A549 (cell line): ENCODE data around the gene C1orf105.

Experiments used
- CEBPB ChIP-seq, 2 experiments: fragments of >200 bp in 1 of 2; sonication (Bioruptor Twin) in 1 of 2; formaldehyde crosslinking in 1 of 2; IDR thresholded peaks; 2 replicates each; pipeline ENCODE4 v1.6.1; 2012 to 2016
- CTCF ChIP-seq: fragments of >200 bp; sonication (Bioruptor Twin); formaldehyde crosslinking; IDR thresholded peaks from 3 replicates; pipeline ENCODE4 v1.5.1; 2016
- EHMT2 ChIP-seq: fragments of 200-600 bp; sonication (generic); IDR thresholded peaks from 2 replicates; pipeline ENCODE4 v1.6.1; 2016; ENCODE audit warnings: antibody characterized with exemption, low read depth, mild to moderate bottlenecking, moderate library complexity
- EP300 ChIP-seq, 2 experiments: fragments of >200 bp; sonication (Bioruptor Twin); formaldehyde crosslinking; IDR thresholded peaks; 2 replicates in 1 of 2; 3 replicates in 1 of 2; pipeline ENCODE4 v1.6.1; 2016 to 2017
- GATA3 ChIP-seq: IDR thresholded peaks from 2 replicates; pipeline ENCODE4 v1.6.1; 2012; ENCODE audit warnings: borderline replicate concordance
- HDAC2 ChIP-seq: fragments of 200-600 bp; sonication (generic); IDR thresholded peaks from 2 replicates; pipeline ENCODE4 v1.6.1; 2016
- NFE2L2 ChIP-seq: fragments of 150-350 bp; conservative IDR thresholded peaks from 2 replicates; pipeline ENCODE4 v1.6.1; 2014; ENCODE audit warnings: low read length
- NPAS2 ChIP-seq: fragments of 250-450 bp; sonication (Bioruptor Pico); IDR thresholded peaks from 2 replicates; pipeline ENCODE4 v1.8.0; 2022; ENCODE audit warnings: mild to moderate bottlenecking, moderate library complexity, borderline replicate concordance
- POLR2A ChIP-seq: IDR thresholded peaks from 2 replicates; pipeline ENCODE4 v1.6.1; 2012; ENCODE audit warnings: mild to moderate bottlenecking, low read length
- RAD21 ChIP-seq, 2 experiments: fragments of >200 bp in 1 of 2; sonication (Bioruptor Twin) in 1 of 2; formaldehyde crosslinking in 1 of 2; IDR thresholded peaks in 1 of 2; conservative IDR thresholded peaks in 1 of 2; 2 replicates in 1 of 2; 3 replicates in 1 of 2; pipeline ENCODE4 v1.6.1; 2012 to 2018; ENCODE audit warnings: inconsistent platforms in 1 of 2

DNA sequence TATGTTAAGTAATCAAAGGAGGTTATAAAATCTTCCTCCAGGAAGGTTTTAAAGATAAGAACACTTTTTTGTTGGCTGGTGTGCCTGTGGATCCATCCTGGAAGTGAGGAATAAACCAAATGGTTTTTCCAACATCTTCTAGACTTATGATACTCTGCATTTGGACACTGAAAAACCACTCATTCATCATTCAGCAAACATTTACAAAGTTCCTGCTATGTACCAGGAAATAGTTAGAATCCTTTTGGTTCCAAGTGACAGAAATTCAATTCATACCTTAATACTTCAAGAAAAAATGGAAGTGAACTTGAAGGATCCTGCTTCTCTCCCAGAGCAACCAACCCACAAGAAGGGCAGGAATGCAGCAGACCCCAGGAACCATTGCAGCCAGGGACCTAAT lies 63.0 kb downstream of the C1orf105 start:
- no peak for TF ChIP-seq NFE2L2
- no peak for TF ChIP-seq POLR2A
- no peak for TF ChIP-seq CTCF
- TF ChIP-seq EP300 (IDR thresholded peaks at IDR 0.05) = no peak
- TF ChIP-seq RAD21 (conservative IDR thresholded peaks at IDR 0.05 in 1 of 2, IDR thresholded peaks at IDR 0.05 in 1 of 2) = no peak
- TF ChIP-seq HDAC2 = no peak
- TF ChIP-seq GATA3 = no peak
- no peak for TF ChIP-seq EHMT2
- TF ChIP-seq NPAS2 (CRISPR knock-in tag) = no peak
- no peak for TF ChIP-seq CEBPB (IDR thresholded peaks at IDR 0.05)
